Suprapubic skin (tissue), 4 donors: ENCODE data around the gene STIM2.

Experiments used
- CTCF ChIP-seq, 2 donors: fragments of 200-600 bp in 1 of 2; fragments of 450-650 bp in 1 of 2; sonication (generic) in 1 of 2; IDR thresholded peaks; one replicate each; pipeline ENCODE4 v1.5.1; 2016 to 2019; ENCODE audit warnings: antibody characterized with exemption in 2 of 2, mild to moderate bottlenecking in 1 of 2, moderate library complexity in 1 of 2
- POLR2A ChIP-seq, 2 donors: fragments of 450-650 bp; IDR thresholded peaks; one replicate each; pipeline ENCODE4 v1.6.1; 2017; ENCODE audit warnings: antibody characterized with exemption in 2 of 2, mild to moderate bottlenecking in 2 of 2, moderate library complexity in 2 of 2
- POLR2AphosphoS5 ChIP-seq, 3 donors: sonication (generic); formaldehyde crosslinking; IDR thresholded peaks; one replicate each; pipeline ENCODE4 v1.6.1; 2017; ENCODE audit warnings: antibody characterized with exemption in 3 of 3

- TF ChIP-seq POLR2A (IDR thresholded peaks at IDR 0.05) = no peak
- no peak for TF ChIP-seq CTCF (IDR thresholded peaks at IDR 0.05)
- no peak for TF ChIP-seq POLR2AphosphoS5 (IDR thresholded peaks at IDR 0.05)
Observed at GRCh38 chr4:26830033-26830432, 30.6 kb upstream of the STIM2 start.
